GM13976 (cell line): ENCODE results near the gene SELENBP1.

ENCODE experiments used
- DNase-seq: peaks from one replicate; pipeline ENCODE4 v3.0.0; 2012; ENCODE audit warnings: low spot score
- in situ Hi-C: fragments of 300-500 bp; cut with MboI; formaldehyde crosslinking; loops from one replicate; pipeline ENCODE4 v1.12.0; 2022; ENCODE audit warnings: low sequenced_read_pairs, mixed read lengths, inconsistent platforms; ENCODE audit not compliant: unreplicated experiment
- TF ChIP-seq, protein P1 (sequence below): IDR thresholded peaks from 2 replicates; pipeline ENCODE4 v1.5.1; 2012; ENCODE audit warnings: borderline replicate concordance, mild to moderate bottlenecking; ENCODE audit not compliant: insufficient read depth; ENCODE audit errors: extremely low read depth, missing control alignments, control extremely low read depth

Gene SELENBP1

DNA sequence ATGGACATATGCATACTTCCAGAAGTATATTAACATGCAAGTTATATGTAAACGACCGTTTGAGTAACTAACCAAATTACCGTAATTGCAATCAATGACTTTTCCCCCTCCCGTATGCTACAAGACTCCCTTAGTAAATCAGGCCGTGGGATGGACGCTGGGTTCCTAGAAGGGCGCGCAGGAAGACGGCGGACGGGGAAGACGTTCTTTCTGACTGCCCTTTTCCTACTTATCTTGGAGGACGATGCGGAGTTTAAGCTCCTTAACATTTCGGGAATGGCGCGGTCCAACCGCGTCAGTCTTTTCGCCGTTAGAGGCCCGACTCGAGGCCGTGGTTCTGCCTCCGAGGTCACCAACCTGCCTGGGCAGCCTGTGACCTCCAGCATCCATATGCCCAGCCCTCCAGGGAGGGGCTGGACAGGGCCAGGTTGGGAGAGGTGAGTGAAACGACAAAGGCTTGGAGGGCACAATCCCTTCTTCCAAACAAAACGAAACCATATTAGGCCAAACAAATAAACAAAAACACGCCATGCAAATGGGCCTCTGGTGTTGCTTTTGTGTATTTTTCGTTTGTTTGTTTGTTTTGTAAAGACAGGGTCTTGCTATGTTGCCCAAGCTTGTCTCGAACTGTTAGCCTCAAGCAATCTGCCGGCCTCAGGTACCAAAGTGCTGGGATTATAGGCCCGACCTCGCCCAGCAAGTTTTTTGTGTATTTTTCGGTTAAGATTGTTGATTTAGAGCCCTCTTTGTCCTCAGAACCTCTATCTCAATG, 44.4 kb downstream of the SELENBP1 start:
- TF ChIP-seq, protein P1, sequence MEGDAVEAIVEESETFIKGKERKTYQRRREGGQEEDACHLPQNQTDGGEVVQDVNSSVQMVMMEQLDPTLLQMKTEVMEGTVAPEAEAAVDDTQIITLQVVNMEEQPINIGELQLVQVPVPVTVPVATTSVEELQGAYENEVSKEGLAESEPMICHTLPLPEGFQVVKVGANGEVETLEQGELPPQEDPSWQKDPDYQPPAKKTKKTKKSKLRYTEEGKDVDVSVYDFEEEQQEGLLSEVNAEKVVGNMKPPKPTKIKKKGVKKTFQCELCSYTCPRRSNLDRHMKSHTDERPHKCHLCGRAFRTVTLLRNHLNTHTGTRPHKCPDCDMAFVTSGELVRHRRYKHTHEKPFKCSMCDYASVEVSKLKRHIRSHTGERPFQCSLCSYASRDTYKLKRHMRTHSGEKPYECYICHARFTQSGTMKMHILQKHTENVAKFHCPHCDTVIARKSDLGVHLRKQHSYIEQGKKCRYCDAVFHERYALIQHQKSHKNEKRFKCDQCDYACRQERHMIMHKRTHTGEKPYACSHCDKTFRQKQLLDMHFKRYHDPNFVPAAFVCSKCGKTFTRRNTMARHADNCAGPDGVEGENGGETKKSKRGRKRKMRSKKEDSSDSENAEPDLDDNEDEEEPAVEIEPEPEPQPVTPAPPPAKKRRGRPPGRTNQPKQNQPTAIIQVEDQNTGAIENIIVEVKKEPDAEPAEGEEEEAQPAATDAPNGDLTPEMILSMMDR = no peak
- no peak for DNase-seq
- in situ Hi-C loops = no loop called here

DNA sequence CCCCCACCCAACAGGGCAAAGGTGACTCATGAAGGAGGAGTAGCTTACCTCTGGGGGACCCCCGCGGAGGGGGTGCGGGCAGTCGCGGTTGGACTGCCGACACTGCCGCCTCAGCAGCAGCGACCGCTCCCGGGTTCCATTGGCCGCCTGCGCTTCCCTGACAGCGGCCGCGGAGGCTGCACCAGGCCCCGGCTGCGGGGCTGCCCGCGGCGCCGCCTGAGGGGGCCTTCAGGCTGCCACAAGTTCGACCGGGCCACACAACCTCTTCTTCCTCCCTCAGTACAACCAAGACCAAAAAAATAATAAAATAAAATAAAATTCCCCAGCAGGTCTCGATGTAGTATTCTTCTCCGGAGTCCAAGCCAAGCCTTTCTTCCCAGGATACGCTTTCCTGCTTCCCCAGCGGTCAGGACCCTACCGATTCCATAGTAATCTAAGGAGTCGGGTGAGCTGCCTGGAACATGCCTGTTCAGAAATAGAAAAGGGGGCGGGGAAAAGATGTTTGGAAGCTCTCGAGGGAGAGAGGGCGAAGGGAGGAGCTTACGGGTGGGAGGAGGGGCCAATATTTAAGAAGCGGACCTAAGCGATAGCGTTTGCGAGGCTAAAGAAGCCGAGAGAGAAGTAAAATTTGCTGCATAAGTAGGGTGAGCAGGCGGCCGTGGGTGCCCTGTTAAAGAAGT, 45.1 kb downstream of the SELENBP1 start, which contains the start of gene PI4KB:
PI4KB (minus strand) TSS at position 194 of the 680 bp plus-strand sequence. CDS start 10,935 bp downstream, outside the sequence.
- DNase-seq = peak; percentile 96
- TF ChIP-seq, protein P1 = no peak
- in situ Hi-C loops = no loop called here

DNA sequence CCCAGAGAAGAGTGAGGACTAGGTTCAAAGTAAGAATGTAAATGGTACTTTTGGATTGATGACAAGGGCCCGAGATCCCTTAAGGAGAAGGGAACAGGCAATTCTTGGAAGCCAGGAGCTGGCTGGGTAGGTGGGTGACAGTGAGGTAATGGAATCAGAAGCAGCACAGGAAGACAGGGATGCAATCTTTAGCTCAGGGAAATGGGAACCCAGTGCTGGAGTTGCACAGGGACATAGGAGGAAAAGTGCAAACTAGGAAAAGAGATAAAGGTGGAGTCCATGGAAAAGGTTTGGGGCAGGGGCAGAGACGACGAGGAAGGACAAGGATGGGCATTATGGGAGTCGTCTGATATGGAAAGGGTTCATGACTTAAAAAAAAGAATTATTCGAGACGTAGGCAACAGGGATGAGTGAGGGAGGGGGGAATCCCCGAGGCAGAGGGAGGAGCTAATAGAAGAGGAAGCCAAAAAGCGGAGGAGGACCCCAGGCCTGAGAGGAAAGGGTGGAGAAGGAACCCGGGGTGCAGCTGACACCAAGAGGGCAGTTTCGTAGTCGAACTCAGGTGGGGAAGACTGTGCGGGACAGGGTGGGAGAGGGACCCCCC, 45.8 kb downstream of the SELENBP1 start:
- DNase-seq = peak; percentile 87
- TF ChIP-seq, protein P1 = no peak
- in situ Hi-C loops = no loop called here

DNA sequence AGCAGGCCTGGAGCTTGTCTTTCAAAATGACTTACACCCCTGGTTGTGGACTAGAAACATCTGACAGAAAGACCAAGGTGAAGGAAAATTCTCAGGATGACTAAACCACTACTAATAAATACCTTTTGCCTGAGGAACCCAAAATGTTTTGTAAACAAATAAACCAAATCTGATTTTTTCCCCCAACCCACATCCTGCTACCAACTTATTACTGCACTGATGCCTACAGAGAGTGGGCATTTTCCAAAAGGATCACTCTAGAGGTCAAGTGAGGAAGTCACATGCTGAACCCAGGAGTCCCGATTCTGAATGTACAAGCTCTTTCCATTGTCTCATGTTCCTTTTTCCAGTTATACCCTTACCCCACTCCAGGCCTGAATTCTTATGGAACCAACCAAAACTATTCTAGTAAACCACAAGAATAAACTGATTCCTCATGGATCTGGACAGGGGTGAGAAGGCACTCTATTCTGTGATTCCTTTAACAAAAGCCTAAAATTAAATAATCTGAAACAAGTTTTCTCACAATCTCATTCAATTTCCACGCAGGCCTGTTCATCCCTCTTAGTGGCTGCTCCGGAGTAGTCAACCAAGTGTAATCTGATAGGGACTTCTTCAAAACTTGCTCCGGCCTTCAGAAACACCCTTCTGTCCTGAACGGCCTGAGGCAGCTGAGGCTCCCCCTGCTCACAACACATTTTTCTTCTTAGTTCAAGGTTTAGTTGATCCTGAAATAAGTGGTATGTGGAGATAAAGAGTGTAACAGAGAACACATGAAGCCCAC, 46.7 kb downstream of the SELENBP1 start:
- DNase-seq = no peak
- TF ChIP-seq, protein P1 = no peak
- in situ Hi-C loops = no loop called here

DNA sequence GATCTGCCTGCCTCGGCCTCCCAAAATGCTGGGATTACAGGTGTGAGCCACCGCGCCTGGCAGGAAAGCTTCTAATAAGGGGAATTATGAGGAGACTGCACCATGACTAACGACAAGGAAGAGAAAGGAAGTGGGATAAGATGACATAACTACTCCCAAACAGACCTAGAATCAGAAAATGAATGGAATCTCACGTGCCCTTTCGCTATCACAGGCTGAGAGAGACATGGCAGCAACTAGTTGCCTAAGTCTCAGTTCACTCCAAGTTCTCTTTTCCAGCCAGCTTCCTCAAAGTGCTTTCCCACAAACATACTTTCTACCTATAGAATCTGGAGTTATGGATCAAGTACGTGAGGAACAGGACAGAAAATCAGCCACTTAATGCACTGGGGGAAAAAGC, 47.3 kb downstream of the SELENBP1 start:
- TF ChIP-seq, protein P1 = no peak
- in situ Hi-C loops = no loop called here
- no peak for DNase-seq

DNA sequence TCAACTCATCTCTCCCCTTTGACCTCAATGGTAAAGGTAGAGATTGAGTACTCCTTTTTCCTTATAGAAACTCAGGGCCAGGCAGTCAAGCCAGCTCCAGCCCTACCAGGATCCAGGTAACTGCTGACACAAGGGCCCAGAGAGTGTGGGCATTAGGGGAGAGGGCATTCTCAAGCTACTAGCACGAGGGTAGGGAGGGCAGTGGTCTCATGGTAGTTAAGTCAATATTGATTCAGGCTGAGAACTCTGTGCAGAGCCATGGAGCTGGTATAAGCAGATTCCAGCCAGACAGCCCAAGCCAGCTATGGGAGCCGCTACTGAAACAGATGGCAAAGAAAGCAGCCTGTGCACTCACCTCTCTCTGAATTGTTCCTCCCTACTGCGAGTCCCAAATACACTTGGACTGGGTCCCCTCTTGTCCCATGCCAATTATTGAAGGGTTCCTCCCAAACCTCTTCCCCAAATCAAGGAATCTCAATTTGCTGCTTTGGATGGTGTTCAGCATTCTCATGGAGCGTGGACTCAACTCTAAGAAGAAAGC, 48.0 kb downstream of the SELENBP1 start:
- TF ChIP-seq, protein P1 = no peak
- no peak for DNase-seq
- in situ Hi-C loops = no loop called here
